ENCODE results near the gene ELOVL5. TPM values are rescaled to one million over a fixed set of nuclear protein-coding genes. Genes with fewer than 3 reads are reported as not detected.

The ELOVL5 gene
- total RNA-seq, 4 donors from 2014 or later, result 12.4 to 50.0 (median 33.2) TPM

DNA sequence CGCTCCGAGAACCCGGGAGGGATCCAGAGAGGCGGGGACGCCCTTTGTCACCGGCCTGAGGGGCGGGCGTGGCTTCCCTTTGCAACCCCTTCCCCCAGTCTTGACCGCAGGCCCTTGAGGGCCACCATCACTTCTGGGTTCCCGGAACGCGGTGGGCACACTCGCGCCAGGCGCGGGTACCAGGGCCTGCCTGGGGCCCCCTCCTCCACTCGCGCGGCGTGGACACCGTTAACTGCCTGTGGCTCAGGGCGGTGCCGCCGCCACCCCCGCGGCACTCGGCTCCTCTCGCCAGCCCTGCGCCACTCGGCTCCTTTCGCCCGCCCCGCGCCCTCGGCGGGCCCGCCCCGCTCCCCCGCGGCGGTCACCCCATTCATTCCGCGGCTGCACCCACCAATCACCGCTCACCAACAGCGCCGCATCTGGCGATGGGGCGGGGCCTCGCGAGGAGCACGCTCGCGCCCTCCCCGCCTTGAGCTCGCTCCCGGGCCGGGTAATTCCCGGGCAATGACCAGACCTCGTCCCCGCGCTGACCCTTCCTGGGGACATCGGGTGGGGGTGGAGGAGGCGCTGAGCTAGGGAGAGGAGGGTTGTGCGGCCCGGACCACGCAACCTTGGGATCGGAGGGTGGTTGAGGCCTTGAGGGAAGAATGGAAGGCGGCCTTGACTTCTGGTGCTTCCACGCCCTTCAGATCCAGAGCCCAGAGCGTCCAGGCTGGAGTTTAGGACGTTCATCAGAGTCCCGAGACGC is 10.5 kb upstream of the ELOVL5 start:
- peak overlapping the region; percentile 90 to 97 (median 93) for H3K27ac ChIP-seq
- H3K36me3 ChIP-seq, result no peaks in the 10 kb centered on the region
- intact Hi-C loops (cut with DNase I), result no loop called here
- no peaks in the 10 kb centered on the region for H3K9me3 ChIP-seq
- H3K4me3 ChIP-seq, result peak overlapping the region; percentile 52 to 74 (median 66)
- TF ChIP-seq, protein P1, sequence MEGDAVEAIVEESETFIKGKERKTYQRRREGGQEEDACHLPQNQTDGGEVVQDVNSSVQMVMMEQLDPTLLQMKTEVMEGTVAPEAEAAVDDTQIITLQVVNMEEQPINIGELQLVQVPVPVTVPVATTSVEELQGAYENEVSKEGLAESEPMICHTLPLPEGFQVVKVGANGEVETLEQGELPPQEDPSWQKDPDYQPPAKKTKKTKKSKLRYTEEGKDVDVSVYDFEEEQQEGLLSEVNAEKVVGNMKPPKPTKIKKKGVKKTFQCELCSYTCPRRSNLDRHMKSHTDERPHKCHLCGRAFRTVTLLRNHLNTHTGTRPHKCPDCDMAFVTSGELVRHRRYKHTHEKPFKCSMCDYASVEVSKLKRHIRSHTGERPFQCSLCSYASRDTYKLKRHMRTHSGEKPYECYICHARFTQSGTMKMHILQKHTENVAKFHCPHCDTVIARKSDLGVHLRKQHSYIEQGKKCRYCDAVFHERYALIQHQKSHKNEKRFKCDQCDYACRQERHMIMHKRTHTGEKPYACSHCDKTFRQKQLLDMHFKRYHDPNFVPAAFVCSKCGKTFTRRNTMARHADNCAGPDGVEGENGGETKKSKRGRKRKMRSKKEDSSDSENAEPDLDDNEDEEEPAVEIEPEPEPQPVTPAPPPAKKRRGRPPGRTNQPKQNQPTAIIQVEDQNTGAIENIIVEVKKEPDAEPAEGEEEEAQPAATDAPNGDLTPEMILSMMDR (IDR thresholded peaks at IDR 0.05), result no peak
- TF ChIP-seq POLR2A (IDR thresholded peaks at IDR 0.05), result peak in 3 of 4 donors; percentile 41 to 92 (median 81)
- peak; percentile 66 for DNase-seq
- 0% methylated on average over 18 to 22 of the region's 73 CpGs for WGBS, 2 donors
- no peaks in the 10 kb centered on the region for H3K27me3 ChIP-seq
- peaks cover 5 to 56% (median 8%) of the 10 kb centered on the region in 3 donors for H3K4me1 ChIP-seq

DNA sequence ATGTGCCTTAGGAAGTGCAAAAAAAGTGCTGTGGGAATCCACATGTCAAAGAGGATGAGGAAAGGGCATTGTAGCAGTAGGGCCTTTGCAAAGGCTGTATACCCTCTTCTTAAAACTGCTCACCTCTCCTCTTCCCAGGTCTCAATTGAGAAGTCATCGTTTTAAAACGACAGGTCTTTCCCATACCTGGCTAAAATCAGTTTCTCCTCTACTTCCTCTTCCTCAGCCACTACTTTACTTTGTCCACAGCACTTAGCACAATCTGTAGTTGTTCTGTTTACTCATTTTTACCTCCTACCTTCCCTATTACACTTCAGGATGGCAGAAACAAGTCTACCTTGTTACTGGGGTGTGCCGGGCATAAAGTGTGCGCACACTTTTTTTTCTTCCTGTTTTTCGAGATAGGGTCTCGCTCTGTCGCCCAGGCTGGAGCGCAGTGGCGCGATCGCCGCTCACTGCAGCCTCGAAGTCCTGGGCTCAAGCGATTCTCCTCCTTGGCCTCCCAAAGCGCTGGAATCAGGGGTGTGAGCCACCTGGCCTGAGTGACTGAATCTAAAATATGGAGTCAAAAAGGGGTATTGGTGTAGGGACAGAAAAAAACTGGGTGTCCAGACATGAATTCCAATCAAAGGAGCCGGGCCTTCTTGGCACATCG is 9.8 kb upstream of the ELOVL5 start:
- no peak for DNase-seq
- peaks cover 5 to 56% (median 8%) of the 10 kb centered on the region in 3 donors for H3K4me1 ChIP-seq
- intact Hi-C loops (cut with DNase I), result no loop called here
- H3K36me3 ChIP-seq, result no peaks in the 10 kb centered on the region
- H3K4me3 ChIP-seq, result peak overlapping the region; percentile 52 to 74 (median 66)
- TF ChIP-seq, protein P1 (IDR thresholded peaks at IDR 0.05), result no peak
- peak overlapping the region; percentile 90 to 97 (median 93) for H3K27ac ChIP-seq
- no peaks in the 10 kb centered on the region for H3K9me3 ChIP-seq
- 14 to 32% methylated on average over 6 to 12 of the region's 17 CpGs for WGBS, 2 donors
- H3K27me3 ChIP-seq, result no peaks in the 10 kb centered on the region

DNA sequence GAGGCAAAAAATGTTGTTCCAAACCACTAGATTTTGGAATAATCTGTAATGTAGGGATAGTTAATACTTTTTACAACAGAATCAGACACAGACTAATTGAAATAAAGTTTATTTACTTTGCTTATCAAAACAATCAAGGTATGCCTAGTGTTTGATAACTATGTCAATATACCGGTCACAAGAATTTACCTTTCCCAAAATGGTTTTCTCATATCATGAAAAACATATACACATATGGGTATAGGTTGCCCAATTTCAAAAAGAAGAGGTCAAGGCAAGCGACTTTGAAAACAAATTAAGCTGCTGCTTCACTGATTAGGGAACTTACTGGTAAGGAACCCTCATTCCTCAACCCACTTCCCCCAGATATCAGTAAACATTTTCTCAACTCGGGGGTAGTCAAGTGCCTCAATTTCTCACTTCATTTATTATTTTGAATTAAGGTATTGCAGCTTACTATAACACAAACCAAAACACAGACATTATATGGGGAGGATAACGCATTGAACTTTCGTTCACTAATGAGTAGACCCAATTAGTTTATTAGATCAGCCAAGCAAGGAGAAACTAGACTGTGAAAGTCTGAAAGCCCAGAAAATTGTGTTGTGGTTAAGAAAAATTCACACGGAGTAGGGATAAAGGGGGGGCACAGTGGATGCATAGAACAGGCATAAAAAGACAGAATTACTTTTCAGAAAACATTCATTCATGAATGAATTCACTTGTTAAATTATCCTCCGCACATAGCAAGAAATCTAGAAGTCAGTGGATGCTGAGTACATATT is 9.0 kb upstream of the ELOVL5 start:
- Histone ChIP-seq H3K9me3 (no peaks in the 10 kb centered on the region), H3K27me3 (no peaks in the 10 kb centered on the region), H3K4me3 (no peak overlapping the region), H3K36me3 (no peaks in the 10 kb centered on the region), H3K4me1 (peaks cover 5 to 56% (median 8%) of the 10 kb centered on the region in 3 donors), H3K27ac (peak overlapping the region in 2 of 4 donors; percentile 94 to 97)
- intact Hi-C loops (cut with DNase I), result no loop called here
- DNase-seq, result no peak
- WGBS, 2 donors, result 87 to 90% methylated on average over 7 of the region's 7 CpGs
- TF ChIP-seq, protein P1 (IDR thresholded peaks at IDR 0.05), result no peak

DNA sequence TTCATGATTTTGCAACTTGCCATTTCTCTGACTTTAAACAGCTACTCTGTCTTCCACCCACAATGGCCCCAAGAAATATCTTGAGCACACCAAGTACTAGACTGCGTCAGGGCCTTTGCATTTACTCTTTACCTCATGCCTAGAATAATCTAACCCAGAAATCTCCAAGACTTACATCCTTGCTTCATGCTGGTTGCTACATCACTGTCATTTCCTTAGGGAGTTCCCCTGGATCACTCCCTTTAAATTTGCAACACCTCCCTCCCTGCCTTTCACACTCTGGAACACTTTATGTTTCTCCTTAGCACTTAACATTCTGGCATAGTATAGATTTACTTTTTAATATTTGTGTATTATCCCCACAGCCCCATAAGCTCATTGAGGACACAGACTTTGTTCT is 4.9 kb upstream of the ELOVL5 start:
- H3K27ac ChIP-seq, result no peak overlapping the region
- intact Hi-C loops (cut with DNase I), result no loop called here
- DNase-seq, result no peak
- H3K36me3 ChIP-seq, result no peaks in the 10 kb centered on the region
- WGBS, 2 donors, result 87 to 96% methylated on average over 1 of the region's 1 CpG
- no peaks in the 10 kb centered on the region for H3K9me3 ChIP-seq
- TF ChIP-seq, protein P1 (IDR thresholded peaks at IDR 0.05), result no peak
- no peak for TF ChIP-seq POLR2A (IDR thresholded peaks at IDR 0.05)
- H3K4me3 ChIP-seq, result no peak overlapping the region
- peaks cover under 1 to 33% (median 3%) of the 10 kb centered on the region in 3 donors for H3K4me1 ChIP-seq
- no peaks in the 10 kb centered on the region for H3K27me3 ChIP-seq
